ENCODE results near the gene IMMT. TPM values are rescaled to one million over a fixed set of nuclear protein-coding genes. Genes with fewer than 3 reads are reported as not detected.
"Not testable (repeated sequence)": the region's sequence is repeated elsewhere in the genome, so short reads cannot be mapped to it uniquely, and the experiment has no call there.

Gene IMMT
- polyA plus RNA-seq (44.9 and 45.9 TPM in 2 replicates), polyA minus RNA-seq (81.6 and 85.9 TPM in 2 replicates)

GRCh38 chr2:86195055-86195807, at the start of gene IMMT:
IMMT (minus strand) TSS chr2:86195462; CDS start chr2:86195382, 80 bp downstream.
- Histone ChIP-seq H3K79me2 (replicated peaks; ENCODE audit: insufficient read depth, low read length) (peaks cover 40% of the 10 kb centered on the region), H2AFZ (ENCODE audit: low read depth, low read length) (peak within 1 kb of the TSS; percentile 92)

DNA sequence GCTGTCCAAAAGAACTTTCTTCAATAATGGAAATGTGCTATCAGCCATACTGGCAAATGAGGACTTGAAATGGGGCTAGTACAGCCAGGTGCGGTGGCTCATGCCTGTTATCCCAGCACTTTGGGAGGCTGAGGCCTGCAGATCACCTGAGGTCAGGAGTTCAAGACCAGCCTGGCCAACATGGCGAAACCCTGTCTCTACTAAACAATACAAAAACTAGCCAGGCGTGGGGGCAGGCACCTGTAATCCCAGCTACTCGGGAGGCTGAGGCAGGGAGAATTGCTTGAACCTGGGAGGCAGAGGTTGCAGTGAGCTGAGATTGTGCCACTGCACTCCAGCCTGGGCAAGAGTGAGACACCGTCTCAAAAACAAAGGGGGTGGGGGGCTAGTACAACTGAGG, 49.5 kb upstream of the IMMT start:
- H3K4me3 ChIP-seq (ENCODE audit: low read length); H3K4me2 ChIP-seq (ENCODE audit: low read length); H3F3A ChIP-seq (ENCODE audit: insufficient read depth, low read length, poor library complexity, severe bottlenecking); H2AFZ ChIP-seq (ENCODE audit: low read depth, low read length); H3K27me3 ChIP-seq (ENCODE audit: insufficient read depth, low read depth, low read length); H3K9me2 ChIP-seq (ENCODE audit: insufficient read depth, low read length); H3K9me3 ChIP-seq (ENCODE audit: low read length); H3K9ac ChIP-seq (ENCODE audit: low read length); H3K27ac ChIP-seq (ENCODE audit: low read length); H4K20me1 ChIP-seq (ENCODE audit: insufficient read depth); H3K79me2 ChIP-seq (replicated peaks; ENCODE audit: insufficient read depth, low read length); H3K36me3 ChIP-seq (ENCODE audit: insufficient read depth, low read length): not testable (repeated sequence)

More at GRCh38 chr2:86195055-86195807, at the start of gene IMMT:
- Histone ChIP-seq H3K27me3 (ENCODE audit: insufficient read depth, low read depth, low read length) (no peaks in the 10 kb centered on the region), H3K27ac (ENCODE audit: low read length) (peak within 1 kb of the TSS; percentile 94), H3K9me3 (ENCODE audit: low read length) (no peaks in the 10 kb centered on the region), H4K20me1 (ENCODE audit: insufficient read depth) (peaks cover 9% of the 10 kb centered on the region), H3K4me2 (ENCODE audit: low read length) (peak within 1 kb of the TSS; percentile 96), H3K36me3 (ENCODE audit: insufficient read depth, low read length) (no peaks in the 10 kb centered on the region), H3K4me3 (ENCODE audit: low read length) (peak within 1 kb of the TSS; percentile 90), H3K9ac (ENCODE audit: low read length) (peak within 1 kb of the TSS; percentile 98), H3K9me2 (ENCODE audit: insufficient read depth, low read length) (no peaks in the 10 kb centered on the region), H3F3A (ENCODE audit: insufficient read depth, low read length, poor library complexity, severe bottlenecking) (peaks cover 3% of the 10 kb centered on the region)
- TF ChIP-seq TAF1 (IDR thresholded peaks at IDR 0.05; ENCODE audit: low read depth) (peak; percentile 79), REST (IDR thresholded peaks at IDR 0.05; ENCODE audit: borderline replicate concordance) (peak; percentile 83), SMC3 (conservative IDR thresholded peaks at IDR 0.05; ENCODE audit: poor library complexity) (no peak), MXI1 (conservative IDR thresholded peaks at IDR 0.05; ENCODE audit: poor library complexity, severe bottlenecking) (peak; percentile 95), RAD21 (conservative IDR thresholded peaks at IDR 0.05) (peak; percentile 6), CTCF (IDR thresholded peaks at IDR 0.05; ENCODE audit: poor library complexity, severe bottlenecking) (no peak), EP300 (conservative IDR thresholded peaks at IDR 0.05; ENCODE audit: poor library complexity, severe bottlenecking) (peak; percentile 64), POLR2AphosphoS5 (IDR thresholded peaks at IDR 0.05) (peak; percentile 96)

All from neural cell (in vitro differentiated cells).